ENCODE data around the gene PSMD1.
"Not testable (repeated sequence)": the region's sequence is repeated elsewhere in the genome, so short reads cannot be mapped to it uniquely, and the experiment has no call there.

Gene PSMD1

DNA sequence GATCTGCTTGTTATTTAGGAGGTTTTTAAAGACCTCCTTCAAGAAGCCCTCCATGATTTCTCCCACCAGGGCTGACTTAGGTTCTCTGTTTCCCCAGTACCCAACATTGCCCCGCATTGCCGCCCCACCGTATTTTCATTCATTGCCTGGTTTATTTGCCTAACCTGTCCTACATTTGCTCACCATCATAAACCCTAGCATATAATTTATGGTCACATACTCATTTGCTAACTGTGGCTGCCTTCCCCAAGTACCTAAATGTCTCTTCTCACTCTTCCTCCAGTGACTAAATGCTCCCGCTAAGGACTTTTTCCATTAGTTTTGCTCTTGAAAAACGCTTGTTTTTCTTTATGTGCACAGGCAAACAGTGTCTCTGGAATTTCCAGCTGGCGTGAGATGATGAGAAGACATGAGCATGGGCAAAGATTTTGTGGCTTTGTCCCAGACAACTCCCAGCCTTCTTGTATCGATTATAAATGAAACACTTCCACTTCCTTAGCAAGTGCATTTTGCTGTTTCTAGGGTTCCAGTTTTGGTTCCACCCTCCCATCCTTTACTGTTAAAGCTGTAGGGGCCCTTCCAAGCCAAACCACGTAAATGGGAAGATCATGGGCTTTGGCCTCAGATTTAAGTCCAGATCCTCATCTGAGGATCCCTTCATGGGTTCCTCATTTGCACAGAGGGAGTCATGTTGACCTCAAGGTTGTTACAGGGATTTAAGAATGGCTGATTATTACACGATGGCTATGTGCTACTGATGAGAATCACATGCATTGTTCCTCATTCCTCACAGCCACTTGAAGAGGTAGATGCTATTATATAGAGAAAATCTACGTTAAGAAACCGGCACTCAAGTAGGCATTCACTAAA, 120.7 kb downstream of the PSMD1 start:
- Histone ChIP-seq H3K23ac (ENCODE audit: low read length) (no peak overlapping the region), H3K36me3 (ENCODE audit: control insufficient read depth, insufficient read depth, low read length) (no peaks in the 10 kb centered on the region), H2BK15ac (replicated peaks; ENCODE audit: low read depth) (no peak overlapping the region), H2AK5ac (ENCODE audit: low read length) (no peak overlapping the region), H3K4ac (ENCODE audit: low read depth, low read length) (no peak overlapping the region), H2BK5ac (ENCODE audit: low read length) (no peak overlapping the region), H3K79me2 (ENCODE audit: control insufficient read depth, insufficient read depth, low read length) (no peaks in the 10 kb centered on the region), H3K4me2 (ENCODE audit: low read length) (no peak overlapping the region), H3K79me1 (ENCODE audit: low read length) (no peaks in the 10 kb centered on the region), H2BK120ac (ENCODE audit: low read depth, low read length) (no peak overlapping the region), H3K18ac (ENCODE audit: low read length) (no peak overlapping the region), H3K56ac (ENCODE audit: low read length) (no peak overlapping the region), H3K27ac (ENCODE audit: low read depth, low read length) (no peak overlapping the region), H4K8ac (ENCODE audit: low read depth, low read length) (no peak overlapping the region), H4K5ac (ENCODE audit: low read length) (no peak overlapping the region), H3K4me3 (ENCODE audit: low read length) (no peak overlapping the region), H3K4me1 (ENCODE audit: control insufficient read depth, low read depth, low read length) (no peaks in the 10 kb centered on the region), H3K27me3 (ENCODE audit: insufficient read depth, low read length, poor library complexity) (no peaks in the 10 kb centered on the region), H3K9ac (ENCODE audit: low read length) (no peak overlapping the region)
- WGBS (ENCODE audit: extremely low coverage, insufficient coverage, low lambda C conversion rate) = no CpG with 5 or more reads among the region's 11 CpGs
- no peak for DNase-seq

DNA sequence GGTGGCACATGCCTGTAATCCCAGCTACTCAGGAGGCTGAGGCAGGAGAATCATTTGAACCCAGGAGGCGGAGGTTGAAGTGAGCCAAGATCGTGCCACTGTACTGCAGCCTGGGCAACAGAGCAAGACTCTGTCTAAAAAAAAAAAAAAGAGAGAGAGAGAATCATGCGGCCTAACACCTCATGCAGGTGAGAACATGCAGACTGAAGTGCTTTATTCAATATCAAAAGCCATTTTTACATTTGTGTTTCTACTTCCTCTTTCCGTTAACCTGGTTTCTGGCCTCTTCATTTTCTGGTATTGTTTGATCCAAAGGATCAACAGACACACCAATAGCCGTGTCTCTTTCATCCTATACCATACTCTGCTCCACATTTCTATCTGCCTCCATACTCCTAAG, 122.1 kb downstream of the PSMD1 start:
- no CpG with 5 or more reads among the region's 5 CpGs for whole genome bisulfite sequencing (ENCODE audit: extremely low coverage, insufficient coverage, low lambda C conversion rate)
- H3K4me1 ChIP-seq (ENCODE audit: control insufficient read depth, low read depth, low read length); H3K4me3 ChIP-seq (ENCODE audit: low read length); H2BK120ac ChIP-seq (ENCODE audit: low read depth, low read length); H4K5ac ChIP-seq (ENCODE audit: low read length); H3K18ac ChIP-seq (ENCODE audit: low read length); H3K9ac ChIP-seq (ENCODE audit: low read length); H3K79me1 ChIP-seq (ENCODE audit: low read length); H2BK5ac ChIP-seq (ENCODE audit: low read length); H3K4me2 ChIP-seq (ENCODE audit: low read length); H3K27ac ChIP-seq (ENCODE audit: low read depth, low read length); H3K4ac ChIP-seq (ENCODE audit: low read depth, low read length); DNase-seq; H3K56ac ChIP-seq (ENCODE audit: low read length); H2AK5ac ChIP-seq (ENCODE audit: low read length); H2BK15ac ChIP-seq (replicated peaks; ENCODE audit: low read depth); H4K8ac ChIP-seq (ENCODE audit: low read depth, low read length); H3K23ac ChIP-seq (ENCODE audit: low read length); H3K79me2 ChIP-seq (ENCODE audit: control insufficient read depth, insufficient read depth, low read length); H3K27me3 ChIP-seq (ENCODE audit: insufficient read depth, low read length, poor library complexity); H3K36me3 ChIP-seq (ENCODE audit: control insufficient read depth, insufficient read depth, low read length): not testable (repeated sequence)

DNA sequence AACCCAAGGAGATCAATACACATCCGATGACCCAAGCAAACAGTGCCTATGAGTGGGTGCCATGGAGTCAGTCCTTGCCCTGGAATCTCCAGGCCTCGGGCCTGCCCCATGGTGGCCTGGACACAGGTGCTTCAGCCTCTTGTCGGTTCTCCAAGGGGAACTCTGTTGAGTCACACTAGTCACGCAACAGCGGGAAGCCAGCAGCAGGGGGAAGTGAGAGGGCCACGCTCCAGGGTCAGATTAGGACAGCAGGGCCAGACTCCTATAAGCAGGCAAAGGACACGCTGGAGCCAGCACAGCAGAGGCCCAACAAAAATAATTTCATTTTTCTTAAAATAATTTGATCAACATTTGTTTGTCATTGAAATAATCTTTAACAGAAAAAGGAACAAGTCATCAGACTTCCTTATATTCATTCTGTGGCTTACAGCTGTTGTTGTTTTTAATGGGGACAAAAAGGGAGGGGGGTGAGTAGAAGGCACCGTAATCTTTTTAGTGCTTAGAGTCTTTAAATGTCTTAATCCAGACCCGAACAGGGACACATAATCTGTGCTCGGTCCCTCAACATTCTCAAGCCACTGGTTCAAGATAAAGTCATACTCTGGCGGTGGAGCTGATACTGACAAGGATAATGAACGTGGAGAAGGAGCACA, 125.3 kb downstream of the PSMD1 start:
- Histone ChIP-seq H2BK5ac (ENCODE audit: low read length) (no peak overlapping the region), H2BK15ac (replicated peaks; ENCODE audit: low read depth) (no peak overlapping the region), H3K27me3 (ENCODE audit: insufficient read depth, low read length, poor library complexity) (no peaks in the 10 kb centered on the region), H3K36me3 (ENCODE audit: control insufficient read depth, insufficient read depth, low read length) (no peaks in the 10 kb centered on the region), H2AK5ac (ENCODE audit: low read length) (no peak overlapping the region), H3K27ac (ENCODE audit: low read depth, low read length) (no peak overlapping the region), H3K56ac (ENCODE audit: low read length) (no peak overlapping the region), H3K18ac (ENCODE audit: low read length) (no peak overlapping the region), H3K4me3 (ENCODE audit: low read length) (no peak overlapping the region), H3K4me2 (ENCODE audit: low read length) (no peak overlapping the region), H4K8ac (ENCODE audit: low read depth, low read length) (no peak overlapping the region), H2BK120ac (ENCODE audit: low read depth, low read length) (no peak overlapping the region), H3K4me1 (ENCODE audit: control insufficient read depth, low read depth, low read length) (no peaks in the 10 kb centered on the region), H4K5ac (ENCODE audit: low read length) (no peak overlapping the region), H3K23ac (ENCODE audit: low read length) (no peak overlapping the region), H3K79me2 (ENCODE audit: control insufficient read depth, insufficient read depth, low read length) (no peaks in the 10 kb centered on the region), H3K79me1 (ENCODE audit: low read length) (no peaks in the 10 kb centered on the region), H3K4ac (ENCODE audit: low read depth, low read length) (no peak overlapping the region), H3K9ac (ENCODE audit: low read length) (no peak overlapping the region)
- DNase-seq = peak; percentile 64
- no CpG with 5 or more reads among the region's 12 CpGs for WGBS (ENCODE audit: extremely low coverage, insufficient coverage, low lambda C conversion rate)

DNA sequence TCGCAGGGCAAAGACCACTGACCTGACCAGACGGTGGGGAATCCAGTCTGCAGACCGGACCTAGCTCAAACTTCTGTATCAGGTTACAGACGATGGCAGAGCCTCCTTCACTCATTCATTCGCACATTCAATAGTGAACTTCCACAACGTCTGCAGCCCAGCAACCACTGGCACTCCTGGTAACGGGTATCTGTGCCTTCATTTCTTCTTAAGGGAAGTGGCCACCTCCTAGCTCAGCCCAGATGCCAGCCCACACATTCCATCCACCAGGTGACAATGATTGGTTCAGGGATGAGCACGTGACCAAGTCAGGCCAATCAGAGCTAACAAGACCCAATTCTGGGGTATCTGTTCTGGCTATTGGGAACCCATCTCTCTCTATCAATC, 125.8 kb downstream of the PSMD1 start:
- H4K5ac ChIP-seq (ENCODE audit: low read length) = no peak overlapping the region
- no peaks in the 10 kb centered on the region for H3K79me1 ChIP-seq (ENCODE audit: low read length)
- DNase-seq = peak; percentile 47
- no peak overlapping the region for H3K4ac ChIP-seq (ENCODE audit: low read depth, low read length)
- no peak overlapping the region for H2BK120ac ChIP-seq (ENCODE audit: low read depth, low read length)
- H3K18ac ChIP-seq (ENCODE audit: low read length) = no peak overlapping the region
- no peak overlapping the region for H3K4me3 ChIP-seq (ENCODE audit: low read length)
- H2AK5ac ChIP-seq (ENCODE audit: low read length) = no peak overlapping the region
- no peaks in the 10 kb centered on the region for H3K36me3 ChIP-seq (ENCODE audit: control insufficient read depth, insufficient read depth, low read length)
- H3K4me2 ChIP-seq (ENCODE audit: low read length) = no peak overlapping the region
- no peaks in the 10 kb centered on the region for H3K27me3 ChIP-seq (ENCODE audit: insufficient read depth, low read length, poor library complexity)
- no peak overlapping the region for H3K56ac ChIP-seq (ENCODE audit: low read length)
- no peaks in the 10 kb centered on the region for H3K4me1 ChIP-seq (ENCODE audit: control insufficient read depth, low read depth, low read length)
- H3K23ac ChIP-seq (ENCODE audit: low read length) = no peak overlapping the region
- no peak overlapping the region for H3K27ac ChIP-seq (ENCODE audit: low read depth, low read length)
- WGBS (ENCODE audit: extremely low coverage, insufficient coverage, low lambda C conversion rate) = no CpG with 5 or more reads among the region's 8 CpGs
- no peak overlapping the region for H3K9ac ChIP-seq (ENCODE audit: low read length)
- H2BK5ac ChIP-seq (ENCODE audit: low read length) = no peak overlapping the region
- H4K8ac ChIP-seq (ENCODE audit: low read depth, low read length) = no peak overlapping the region
- H2BK15ac ChIP-seq (replicated peaks; ENCODE audit: low read depth) = no peak overlapping the region
- no peaks in the 10 kb centered on the region for H3K79me2 ChIP-seq (ENCODE audit: control insufficient read depth, insufficient read depth, low read length)

DNA sequence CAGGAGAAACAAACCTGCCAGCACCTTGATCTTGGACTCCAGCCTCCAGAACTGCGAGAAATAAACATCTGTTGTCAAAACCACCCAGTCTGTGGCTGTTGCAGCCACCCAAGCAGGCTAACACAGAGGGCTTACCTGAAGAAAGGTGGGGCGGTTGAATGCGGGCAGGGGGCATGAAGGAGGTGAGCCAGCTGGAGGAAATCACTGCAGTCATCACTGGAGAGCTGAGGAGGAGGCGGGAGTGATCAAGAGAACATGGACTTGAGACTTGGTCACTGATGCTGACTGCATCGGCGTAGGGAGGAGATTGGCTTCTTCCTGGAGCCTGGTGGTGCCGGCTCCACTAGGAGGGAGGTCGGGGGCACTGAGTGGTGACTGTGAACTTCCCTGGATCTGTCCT, 127.2 kb downstream of the PSMD1 start:
- H4K8ac ChIP-seq (ENCODE audit: low read depth, low read length) = no peak overlapping the region
- H2AK5ac ChIP-seq (ENCODE audit: low read length) = no peak overlapping the region
- no peak overlapping the region for H4K5ac ChIP-seq (ENCODE audit: low read length)
- H2BK120ac ChIP-seq (ENCODE audit: low read depth, low read length) = no peak overlapping the region
- no peak overlapping the region for H3K27ac ChIP-seq (ENCODE audit: low read depth, low read length)
- H3K4me1 ChIP-seq (ENCODE audit: control insufficient read depth, low read depth, low read length) = no peaks in the 10 kb centered on the region
- H3K18ac ChIP-seq (ENCODE audit: low read length) = no peak overlapping the region
- no peaks in the 10 kb centered on the region for H3K27me3 ChIP-seq (ENCODE audit: insufficient read depth, low read length, poor library complexity)
- H3K79me2 ChIP-seq (ENCODE audit: control insufficient read depth, insufficient read depth, low read length) = no peaks in the 10 kb centered on the region
- H2BK15ac ChIP-seq (replicated peaks; ENCODE audit: low read depth) = no peak overlapping the region
- H3K56ac ChIP-seq (ENCODE audit: low read length) = no peak overlapping the region
- no CpG with 5 or more reads among the region's 8 CpGs for WGBS (ENCODE audit: extremely low coverage, insufficient coverage, low lambda C conversion rate)
- no peak for DNase-seq
- H3K4me2 ChIP-seq (ENCODE audit: low read length) = no peak overlapping the region
- H3K9ac ChIP-seq (ENCODE audit: low read length) = no peak overlapping the region
- no peak overlapping the region for H3K4me3 ChIP-seq (ENCODE audit: low read length)
- H3K79me1 ChIP-seq (ENCODE audit: low read length) = no peaks in the 10 kb centered on the region
- no peak overlapping the region for H2BK5ac ChIP-seq (ENCODE audit: low read length)
- H3K23ac ChIP-seq (ENCODE audit: low read length) = no peak overlapping the region
- no peak overlapping the region for H3K4ac ChIP-seq (ENCODE audit: low read depth, low read length)
- H3K36me3 ChIP-seq (ENCODE audit: control insufficient read depth, insufficient read depth, low read length) = no peaks in the 10 kb centered on the region
